K562 (cell line): Measurements from ENCODE around the gene BBC3. TPM values are rescaled to one million over a fixed set of nuclear protein-coding genes. Genes with fewer than 3 reads are reported as not detected.

Experiments
- ADNP ChIP-seq: fragments of 200-800 bp; sonication (Bioruptor generic); IDR thresholded peaks from 2 replicates; pipeline ENCODE4 v1.6.1; 2016; ENCODE audit warnings: missing genetic modification characterization, missing compliant biosample characterization
- BHLHE40 ChIP-seq: IDR thresholded peaks from 2 replicates; pipeline ENCODE4 v1.6.1; 2011; ENCODE audit warnings: low read length, improper control_type of control experiment
- CREM ChIP-seq: IDR thresholded peaks from 2 replicates; pipeline ENCODE4 v1.6.1; 2014; ENCODE audit warnings: antibody characterized with exemption, low read depth
- CTBP1 ChIP-seq: fragments of 450-650 bp; IDR thresholded peaks from 2 replicates; pipeline ENCODE4 v1.6.1; 2016; ENCODE audit warnings: borderline replicate concordance
- EP300 ChIP-seq: IDR thresholded peaks from 2 replicates; pipeline ENCODE4 v1.6.1; 2012; ENCODE audit warnings: low read length, improper control_type of control experiment
- ETV5 ChIP-seq: sonication (generic); formaldehyde crosslinking; IDR thresholded peaks from 2 replicates; pipeline ENCODE4 v1.4.0; 2020; ENCODE audit warnings: low read depth, mild to moderate bottlenecking, missing genetic modification reagents
- HDAC3 ChIP-seq: fragments of 450-650 bp; IDR thresholded peaks from 2 replicates; pipeline ENCODE4 v1.6.1; 2018; ENCODE audit warnings: borderline replicate concordance, mild to moderate bottlenecking, moderate library complexity; ENCODE audit not compliant: partially characterized antibody
- NUFIP1 ChIP-seq: fragments of 450-650 bp; IDR thresholded peaks from 2 replicates; pipeline ENCODE4 v1.6.1; 2018; ENCODE audit not compliant: partially characterized antibody
- PHF20 ChIP-seq: fragments of 450-650 bp; IDR thresholded peaks from 2 replicates; pipeline ENCODE4 v1.6.1; 2018; ENCODE audit not compliant: partially characterized antibody
- RCOR1 ChIP-seq, 2 experiments: IDR thresholded peaks; 2 replicates each; pipeline ENCODE4 v1.6.1; 2012; ENCODE audit warnings: low read depth in 2 of 2, low read length in 2 of 2, borderline replicate concordance in 1 of 2, improper control_type of control experiment in 1 of 2
- SMAD4 ChIP-seq: fragments of 250-450 bp; sonication (Bioruptor Pico); conservative IDR thresholded peaks from 2 replicates; pipeline ENCODE4 v1.8.0; 2021; ENCODE audit warnings: inconsistent platforms, mild to moderate bottlenecking, moderate library complexity
- SOX6 ChIP-seq: fragments of 450-650 bp; IDR thresholded peaks from 2 replicates; pipeline ENCODE4 v1.6.1; 2014; ENCODE audit warnings: mild to moderate bottlenecking
- TOE1 ChIP-seq, 2 experiments: fragments of 450-650 bp in 1 of 2; sonication (generic) in 1 of 2; formaldehyde crosslinking in 1 of 2; IDR thresholded peaks; 2 replicates each; pipeline versions ENCODE4 v1.7.1 to v1.8.0; 2016 to 2022; ENCODE audit warnings: borderline replicate concordance in 2 of 2, mild to moderate bottlenecking in 2 of 2, antibody characterized with exemption in 1 of 2, inconsistent platforms in 1 of 2, low read depth in 1 of 2, missing genetic modification reagents in 1 of 2, moderate library complexity in 1 of 2
- YY1 ChIP-seq, 3 experiments: IDR thresholded peaks; 2 replicates each; pipeline ENCODE4 v1.6.1; 2011; ENCODE audit warnings: low read length in 2 of 3, mild to moderate bottlenecking in 2 of 3, moderate library complexity in 2 of 3, borderline replicate concordance in 1 of 3, control low read depth in 1 of 3, low read depth in 1 of 3; ENCODE audit not compliant: insufficient read depth in 3 of 3, insufficient replicate concordance in 2 of 3, control insufficient read depth in 1 of 3, insufficient read length in 1 of 3; ENCODE audit errors: extremely low read depth in 1 of 3
- ZFX ChIP-seq: sonication (generic); formaldehyde crosslinking; IDR thresholded peaks from 2 replicates; pipeline ENCODE4 v1.8.0; 2022; ENCODE audit warnings: mild to moderate bottlenecking, missing genetic modification reagents, moderate library complexity
- ZNF124 ChIP-seq: sonication (generic); formaldehyde crosslinking; IDR thresholded peaks from 2 replicates; pipeline ENCODE4 v1.8.1; 2022; ENCODE audit warnings: missing genetic modification reagents
- ZNF3 ChIP-seq: fragments of 250-450 bp; sonication (Bioruptor Pico); IDR thresholded peaks from 2 replicates; pipeline ENCODE4 v1.5.0; 2021; ENCODE audit warnings: mild to moderate bottlenecking, moderate library complexity
- polyA plus RNA-seq, 8 experiments: library from polyadenylated mRNA; depleted of rRNA in 4 of 8; stranded (reverse) in 5 of 8; unstranded in 3 of 8; fragments of >200 nt; fragmentation: Nextera tagmentation in 2 of 8; fragmentation: Illumina TruSeq in 1 of 8; extraction: Ambion mirVana in 2 of 8; extraction: Trizol in 1 of 8; gene quantifications; 2 replicates each; pipeline versions ENCODE4 v1.2.1 to v1.2.3, GENCODE V29; 2011 to 2014; ENCODE audit warnings: inconsistent platforms in 1 of 8, missing spikeins in 1 of 8
- total RNA-seq, 7 experiments: library from RNA; depleted of rRNA in 6 of 7; stranded (reverse); fragments of >200 nt in 6 of 7; fragmentation: Illumina TruSeq in 2 of 7; extraction: Trizol in 2 of 7; gene quantifications; 2 replicates each; pipeline versions ENCODE4 v1.2.1 to v1.2.3, GENCODE V29; 2011 to 2021; ENCODE audit warnings: low replicate concordance in 1 of 7
- TF ChIP-seq, protein P1 (sequence below): fragments of 450-650 bp; IDR thresholded peaks from 2 replicates; pipeline ENCODE4 v1.7.1; 2018; ENCODE audit warnings: mild to moderate bottlenecking, low read depth; ENCODE audit not compliant: partially characterized antibody
- TF ChIP-seq, protein P2 (sequence below): fragments of 450-650 bp; IDR thresholded peaks from 2 replicates; pipeline ENCODE4 v1.6.1; 2016; ENCODE audit warnings: mild to moderate bottlenecking
- TF ChIP-seq, protein P3 (sequence below): fragments of 450-650 bp; formaldehyde crosslinking; IDR thresholded peaks from 2 replicates; pipeline ENCODE4 v1.4.0; 2022; ENCODE audit warnings: missing genetic modification characterization

BBC3 gene
- total and polyA plus RNA-seq, 9 of the 15 experiments (the other 6 are each of a cell fraction or from before 2014, with no cell fraction given), result 0.15 to 30.7 (median 4.8) TPM

DNA sequence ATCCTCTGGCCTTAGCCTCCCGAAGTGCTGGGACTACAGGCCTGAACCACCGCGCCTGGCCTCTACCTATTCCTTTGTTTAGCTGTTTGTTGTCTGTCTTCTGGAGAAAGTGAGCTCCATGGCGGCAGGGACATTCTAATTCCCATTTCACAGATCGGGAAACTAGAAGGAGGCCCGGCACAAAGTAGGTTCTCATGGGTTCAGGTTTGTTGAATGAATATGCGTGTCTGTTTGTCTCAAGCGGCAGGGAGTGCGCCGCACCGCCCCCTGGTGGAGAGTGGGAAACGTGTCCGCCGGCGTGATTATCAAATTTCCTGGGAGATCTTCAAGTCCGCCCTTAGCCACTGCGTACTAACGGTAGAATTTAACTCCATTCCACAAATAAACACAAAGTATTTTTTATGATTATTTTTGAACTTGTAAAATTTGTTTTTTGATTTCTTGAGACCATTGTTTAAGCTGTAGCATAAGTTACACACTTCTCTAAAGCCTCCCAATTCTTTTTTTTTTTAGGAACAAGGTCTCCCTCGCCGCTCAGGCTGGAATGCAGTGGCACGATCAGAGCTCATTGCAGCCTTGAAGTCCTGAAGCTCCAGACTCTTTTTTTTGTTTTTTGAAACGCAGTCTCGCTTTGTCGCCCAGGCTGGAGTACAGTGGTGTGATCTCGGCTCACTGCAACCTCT lies 16.4 kb upstream of the BBC3 start (continued):
- TF ChIP-seq, protein P1, sequence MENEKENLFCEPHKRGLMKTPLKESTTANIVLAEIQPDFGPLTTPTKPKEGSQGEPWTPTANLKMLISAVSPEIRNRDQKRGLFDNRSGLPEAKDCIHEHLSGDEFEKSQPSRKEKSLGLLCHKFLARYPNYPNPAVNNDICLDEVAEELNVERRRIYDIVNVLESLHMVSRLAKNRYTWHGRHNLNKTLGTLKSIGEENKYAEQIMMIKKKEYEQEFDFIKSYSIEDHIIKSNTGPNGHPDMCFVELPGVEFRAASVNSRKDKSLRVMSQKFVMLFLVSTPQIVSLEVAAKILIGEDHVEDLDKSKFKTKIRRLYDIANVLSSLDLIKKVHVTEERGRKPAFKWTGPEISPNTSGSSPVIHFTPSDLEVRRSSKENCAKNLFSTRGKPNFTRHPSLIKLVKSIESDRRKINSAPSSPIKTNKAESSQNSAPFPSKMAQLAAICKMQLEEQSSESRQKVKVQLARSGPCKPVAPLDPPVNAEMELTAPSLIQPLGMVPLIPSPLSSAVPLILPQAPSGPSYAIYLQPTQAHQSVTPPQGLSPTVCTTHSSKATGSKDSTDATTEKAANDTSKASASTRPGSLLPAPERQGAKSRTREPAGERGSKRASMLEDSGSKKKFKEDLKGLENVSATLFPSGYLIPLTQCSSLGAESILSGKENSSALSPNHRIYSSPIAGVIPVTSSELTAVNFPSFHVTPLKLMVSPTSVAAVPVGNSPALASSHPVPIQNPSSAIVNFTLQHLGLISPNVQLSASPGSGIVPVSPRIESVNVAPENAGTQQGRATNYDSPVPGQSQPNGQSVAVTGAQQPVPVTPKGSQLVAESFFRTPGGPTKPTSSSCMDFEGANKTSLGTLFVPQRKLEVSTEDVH, result peak; percentile 26
- peak; percentile 25; the same call in 1 of the 2 replicates for TF ChIP-seq CTBP1
- TF ChIP-seq CREM, result peak; percentile 72
- TF ChIP-seq SMAD4 (CRISPR knock-in tag), result peak; percentile 58; the same call in 1 of the 2 replicates
- TF ChIP-seq BHLHE40, result peak; percentile 38; the same call in 1 of the 2 replicates
- peak; percentile 76 for TF ChIP-seq TOE1 (IDR thresholded peaks at IDR 0.05; ENCODE audit: borderline replicate concordance)
- TF ChIP-seq TOE1 (CRISPR knock-in tag; IDR thresholded peaks at IDR 0.05; ENCODE audit: borderline replicate concordance, low read depth), result no peak
- TF ChIP-seq RCOR1 (IDR thresholded peaks at IDR 0.05; ENCODE audit: borderline replicate concordance in 1 of 2, low read depth in 2 of 2, low read length in 2 of 2), result peak in 1 of 2 experiments; percentile 88; a peak in 2 of 4 replicates
- no peak for TF ChIP-seq ZNF124 (CRISPR knock-in tag)
- 0 out of 2 replicates have a peak, but pooled peaks have one; percentile 55 for TF ChIP-seq ETV5
- peak; percentile 67 for TF ChIP-seq HDAC3
- TF ChIP-seq, protein P2, sequence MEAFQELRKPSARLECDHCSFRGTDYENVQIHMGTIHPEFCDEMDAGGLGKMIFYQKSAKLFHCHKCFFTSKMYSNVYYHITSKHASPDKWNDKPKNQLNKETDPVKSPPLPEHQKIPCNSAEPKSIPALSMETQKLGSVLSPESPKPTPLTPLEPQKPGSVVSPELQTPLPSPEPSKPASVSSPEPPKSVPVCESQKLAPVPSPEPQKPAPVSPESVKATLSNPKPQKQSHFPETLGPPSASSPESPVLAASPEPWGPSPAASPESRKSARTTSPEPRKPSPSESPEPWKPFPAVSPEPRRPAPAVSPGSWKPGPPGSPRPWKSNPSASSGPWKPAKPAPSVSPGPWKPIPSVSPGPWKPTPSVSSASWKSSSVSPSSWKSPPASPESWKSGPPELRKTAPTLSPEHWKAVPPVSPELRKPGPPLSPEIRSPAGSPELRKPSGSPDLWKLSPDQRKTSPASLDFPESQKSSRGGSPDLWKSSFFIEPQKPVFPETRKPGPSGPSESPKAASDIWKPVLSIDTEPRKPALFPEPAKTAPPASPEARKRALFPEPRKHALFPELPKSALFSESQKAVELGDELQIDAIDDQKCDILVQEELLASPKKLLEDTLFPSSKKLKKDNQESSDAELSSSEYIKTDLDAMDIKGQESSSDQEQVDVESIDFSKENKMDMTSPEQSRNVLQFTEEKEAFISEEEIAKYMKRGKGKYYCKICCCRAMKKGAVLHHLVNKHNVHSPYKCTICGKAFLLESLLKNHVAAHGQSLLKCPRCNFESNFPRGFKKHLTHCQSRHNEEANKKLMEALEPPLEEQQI, result 0 out of 2 replicates have a peak, but pooled peaks have one; percentile 24
- peak; percentile 48; the same call in 1 of the 2 replicates for TF ChIP-seq ZFX
- peak; percentile 95 for TF ChIP-seq ADNP
- peak; percentile 100 for TF ChIP-seq ZNF3 (CRISPR knock-in tag)
- TF ChIP-seq YY1 (IDR thresholded peaks at IDR 0.05; ENCODE audit: borderline replicate concordance in 1 of 3, control insufficient read depth in 1 of 3, extremely low read depth in 1 of 3, insufficient read depth in 3 of 3, insufficient read length in 1 of 3, insufficient replicate concordance in 2 of 3, low read depth in 1 of 3, low read length in 2 of 3), result peak in 2 of 3 experiments; percentile 25 to 48
- peak; percentile 42 for TF ChIP-seq NUFIP1
- TF ChIP-seq, protein P3, sequence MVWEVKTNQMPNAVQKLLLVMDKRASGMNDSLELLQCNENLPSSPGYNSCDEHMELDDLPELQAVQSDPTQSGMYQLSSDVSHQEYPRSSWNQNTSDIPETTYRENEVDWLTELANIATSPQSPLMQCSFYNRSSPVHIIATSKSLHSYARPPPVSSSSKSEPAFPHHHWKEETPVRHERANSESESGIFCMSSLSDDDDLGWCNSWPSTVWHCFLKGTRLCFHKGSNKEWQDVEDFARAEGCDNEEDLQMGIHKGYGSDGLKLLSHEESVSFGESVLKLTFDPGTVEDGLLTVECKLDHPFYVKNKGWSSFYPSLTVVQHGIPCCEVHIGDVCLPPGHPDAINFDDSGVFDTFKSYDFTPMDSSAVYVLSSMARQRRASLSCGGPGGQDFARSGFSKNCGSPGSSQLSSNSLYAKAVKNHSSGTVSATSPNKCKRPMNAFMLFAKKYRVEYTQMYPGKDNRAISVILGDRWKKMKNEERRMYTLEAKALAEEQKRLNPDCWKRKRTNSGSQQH (CRISPR knock-in tag), result peak; percentile 65; the same call in 1 of the 2 replicates
- peak; percentile 46 for TF ChIP-seq SOX6
- TF ChIP-seq EP300, result 0 out of 2 replicates have a peak, but pooled peaks have one; percentile 23
- TF ChIP-seq PHF20, result peak; percentile 69
